ENCODE results near the gene TSSK2. TPM values are rescaled to one million over a fixed set of nuclear protein-coding genes. Genes with fewer than 3 reads are reported as not detected.

Gene TSSK2
- total RNA-seq, 2 donors from 2014 or later = 8.0 TPM; not detected in 1

GRCh38 chr22:19180234-19180633 lies 49.1 kb downstream of the TSSK2 start:
- Histone ChIP-seq H3K4me3 (no peak overlapping the region), H3K9me3 (no peaks in the 10 kb centered on the region), H3K27ac (no peak overlapping the region), H3K36me3 (no peaks in the 10 kb centered on the region), H3K4me1 (replicated peaks) (peaks cover 12% of the 10 kb centered on the region), H3K27me3 (replicated peaks; ENCODE audit: insufficient read depth) (no peaks in the 10 kb centered on the region)
- DNase-seq (ENCODE audit: low spot score) = no peak
- TF ChIP-seq POLR2A (IDR thresholded peaks at IDR 0.05) (no peak), CTCF (IDR thresholded peaks at IDR 0.05) (no peak), POLR2AphosphoS5 (IDR thresholded peaks at IDR 0.05) (no peak)
- 86% methylated on average over 9 of the region's 9 CpGs for WGBS
- intact Hi-C loops (cut with DNase I) = loop anchor here (2.0 to 5.0 kb wide), 2 partner anchors 252 to 299 kb away; partner anchors contain the start of genes CDC45, HIRA, MRPL40 and UFD1

DNA sequence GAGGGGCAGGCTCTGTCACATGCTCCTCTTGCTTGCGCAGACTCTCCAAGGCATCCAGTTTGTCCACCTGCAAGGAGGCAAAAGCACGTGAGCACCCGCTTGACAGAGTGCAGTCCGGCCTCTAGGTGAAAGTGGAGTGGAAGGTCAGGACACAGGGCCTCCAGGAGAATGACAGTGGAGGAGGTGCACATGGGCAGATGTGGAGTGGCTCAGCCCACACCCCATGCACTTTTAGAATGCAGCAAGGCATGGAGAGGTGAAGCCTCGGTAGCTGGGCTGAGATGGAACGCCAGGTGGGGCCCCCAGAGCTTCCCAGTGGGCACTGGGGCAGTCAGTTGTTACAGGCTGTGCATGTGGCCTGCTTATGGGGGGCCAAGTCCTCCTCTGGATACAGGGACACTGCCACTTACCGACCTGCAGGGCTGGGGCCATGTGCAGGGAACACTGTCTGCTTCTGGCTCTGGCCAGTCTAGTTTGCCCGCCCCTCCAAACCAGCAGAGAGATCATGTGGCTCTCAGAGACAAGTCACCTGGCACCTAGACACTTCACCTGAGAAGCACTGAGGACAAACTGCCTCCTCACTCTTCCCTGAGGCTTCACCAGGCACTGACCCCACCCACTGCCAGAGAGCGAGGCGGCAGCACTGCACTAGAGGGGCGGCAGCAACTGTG lies 49.8 kb downstream of the TSSK2 start:
- H3K27me3 ChIP-seq (replicated peaks; ENCODE audit: insufficient read depth) = no peaks in the 10 kb centered on the region
- no peaks in the 10 kb centered on the region for H3K9me3 ChIP-seq
- no peak for TF ChIP-seq POLR2AphosphoS5 (IDR thresholded peaks at IDR 0.05)
- no peak for TF ChIP-seq POLR2A (IDR thresholded peaks at IDR 0.05)
- no peak for TF ChIP-seq CTCF (IDR thresholded peaks at IDR 0.05)
- no peak for DNase-seq (ENCODE audit: low spot score)
- no peak overlapping the region for H3K4me3 ChIP-seq
- no peak overlapping the region for H3K27ac ChIP-seq
- no peaks in the 10 kb centered on the region for H3K36me3 ChIP-seq
- WGBS = 90% methylated on average over 11 of the region's 11 CpGs
- intact Hi-C loops (cut with DNase I) = loop anchor here (2.0 to 5.0 kb wide), 2 partner anchors 251 to 298 kb away; partner anchors contain the start of genes CDC45, HIRA, MRPL40 and UFD1
- peaks cover 12% of the 10 kb centered on the region for H3K4me1 ChIP-seq (replicated peaks)

DNA sequence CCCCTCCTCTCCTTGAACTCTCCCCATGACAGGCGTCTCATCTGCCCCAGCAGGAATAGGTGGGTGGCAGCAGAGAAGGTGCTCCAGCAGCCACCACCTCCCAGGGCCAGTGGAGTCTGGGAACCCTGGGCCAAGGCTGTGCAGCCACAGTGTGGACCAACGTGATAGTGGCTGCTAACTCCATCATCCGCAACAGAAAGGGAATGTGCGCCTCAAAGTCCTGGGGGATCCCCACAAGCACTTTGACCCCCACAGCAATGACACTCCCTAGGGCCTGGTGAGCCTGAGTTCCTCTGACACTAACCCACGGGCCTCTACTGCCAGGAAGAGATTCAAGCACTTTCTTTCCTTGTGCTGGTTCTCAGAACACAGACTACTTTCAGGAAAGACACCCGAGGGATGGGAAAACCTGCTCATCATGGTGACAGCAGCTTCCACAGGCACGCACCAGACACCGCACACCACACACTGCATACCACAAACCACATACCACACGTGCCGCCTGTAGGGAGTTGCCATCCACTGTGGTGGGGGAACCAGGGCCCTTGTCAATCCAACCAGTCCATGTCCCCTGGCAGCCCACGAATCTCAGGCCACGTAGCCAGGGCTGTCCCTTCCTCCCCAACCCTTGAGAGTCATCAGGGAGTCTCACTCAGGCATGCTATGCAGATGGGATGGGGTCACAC lies 50.8 kb downstream of the TSSK2 start:
- no peak for DNase-seq (ENCODE audit: low spot score)
- Histone ChIP-seq H3K9me3 (no peaks in the 10 kb centered on the region), H3K4me3 (no peak overlapping the region), H3K4me1 (replicated peaks) (peaks cover 8% of the 10 kb centered on the region), H3K36me3 (no peaks in the 10 kb centered on the region), H3K27me3 (replicated peaks; ENCODE audit: insufficient read depth) (no peaks in the 10 kb centered on the region), H3K27ac (no peak overlapping the region)
- 66% methylated on average over 12 of the region's 12 CpGs for WGBS
- TF ChIP-seq CTCF (IDR thresholded peaks at IDR 0.05) (no peak), POLR2AphosphoS5 (IDR thresholded peaks at IDR 0.05) (no peak), POLR2A (IDR thresholded peaks at IDR 0.05) (no peak)
- intact Hi-C loops (cut with DNase I) = loop anchor here (2.0 to 5.0 kb wide), 2 partner anchors 250 to 297 kb away; partner anchors contain the start of genes CDC45, HIRA, MRPL40 and UFD1

Other genes starting within 250 kb of the TSSK2 start
- gene DGCR6, start 225.0 kb upstream of the TSSK2 start, total RNA-seq = 1 to 10 TPM; 2.7 to 9.9 TPM
- gene PRODH, start 195.0 kb upstream of the TSSK2 start, total RNA-seq = 10 to 100 TPM in 1 of 2 donors, 1 to 10 TPM in 1; 3.1 to 11.5 TPM
- 100 to 1,000 TPM in 1 of 2 donors, 10 to 100 TPM in 1; 94.3 to 107 TPM for gene DGCR2, start 8.9 kb upstream of the TSSK2 start, total RNA-seq
- gene ESS2, start 13.3 kb downstream of the TSSK2 start, total RNA-seq = 10 to 100 TPM; 19.4 to 21.2 TPM
- 10 to 100 TPM in 1 of 2 donors, not detected in 1; 11.9 TPM for gene GSC2, start 19.0 kb downstream of the TSSK2 start, total RNA-seq
- gene SLC25A1, start 47.4 kb downstream of the TSSK2 start, total RNA-seq = 100 to 1,000 TPM in 1 of 2 donors, 10 to 100 TPM in 1; 79.1 to 113 TPM
- gene CLTCL1, start 160.4 kb downstream of the TSSK2 start, total RNA-seq = 10 to 100 TPM; 12.1 to 26.2 TPM